ENCODE results near the gene SDF4.

DNA sequence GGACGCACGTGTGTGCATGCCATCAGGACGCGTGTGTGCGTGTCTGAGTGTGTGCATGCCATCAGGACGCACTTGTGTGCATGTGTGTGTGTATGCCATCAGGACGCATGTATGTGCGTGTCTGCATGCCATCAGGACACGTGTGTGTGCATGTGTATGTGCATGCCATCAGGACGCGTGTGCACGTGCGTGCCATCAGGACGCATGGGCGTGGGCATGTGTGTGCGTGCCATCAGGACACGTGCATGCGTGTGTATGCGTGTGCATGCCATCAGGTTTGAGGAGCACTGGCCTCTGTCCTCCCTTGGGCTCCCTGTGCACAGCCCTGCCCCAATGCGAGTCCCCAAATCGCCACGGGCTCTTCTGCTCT is 27.3 kb upstream of the SDF4 start:
- TF ChIP-seq, protein P1, sequence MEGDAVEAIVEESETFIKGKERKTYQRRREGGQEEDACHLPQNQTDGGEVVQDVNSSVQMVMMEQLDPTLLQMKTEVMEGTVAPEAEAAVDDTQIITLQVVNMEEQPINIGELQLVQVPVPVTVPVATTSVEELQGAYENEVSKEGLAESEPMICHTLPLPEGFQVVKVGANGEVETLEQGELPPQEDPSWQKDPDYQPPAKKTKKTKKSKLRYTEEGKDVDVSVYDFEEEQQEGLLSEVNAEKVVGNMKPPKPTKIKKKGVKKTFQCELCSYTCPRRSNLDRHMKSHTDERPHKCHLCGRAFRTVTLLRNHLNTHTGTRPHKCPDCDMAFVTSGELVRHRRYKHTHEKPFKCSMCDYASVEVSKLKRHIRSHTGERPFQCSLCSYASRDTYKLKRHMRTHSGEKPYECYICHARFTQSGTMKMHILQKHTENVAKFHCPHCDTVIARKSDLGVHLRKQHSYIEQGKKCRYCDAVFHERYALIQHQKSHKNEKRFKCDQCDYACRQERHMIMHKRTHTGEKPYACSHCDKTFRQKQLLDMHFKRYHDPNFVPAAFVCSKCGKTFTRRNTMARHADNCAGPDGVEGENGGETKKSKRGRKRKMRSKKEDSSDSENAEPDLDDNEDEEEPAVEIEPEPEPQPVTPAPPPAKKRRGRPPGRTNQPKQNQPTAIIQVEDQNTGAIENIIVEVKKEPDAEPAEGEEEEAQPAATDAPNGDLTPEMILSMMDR (IDR thresholded peaks at IDR 0.05) = no peak
- no peak for TF ChIP-seq POLR2A (IDR thresholded peaks at IDR 0.05)
